ENCODE data around the gene CTNND1. TPM values are rescaled to one million over a fixed set of nuclear protein-coding genes. Genes with fewer than 3 reads are reported as not detected.

The CTNND1 gene
- total RNA-seq, 3 donors from 2014 or later = 311 to 545 (median 448) TPM

GRCh38 chr11:57741132-57742086 lies 20.2 kb upstream of the CTNND1 start, which contains the start of gene SELENOH:
TSS of gene SELENOH (plus strand) at chr11:57741491. CDS start at chr11:57741596, 105 bp downstream.
- intact Hi-C loops (cut with DNase I, micrococcal nuclease) = loop anchor here in 1 of 2 donors (5.0 kb wide), 1 partner anchor 61 kb away; no protein-coding TSS in a partner anchor
- peak; percentile 95 to 98 (median 97) for DNase-seq
- H3K36me3 ChIP-seq (ENCODE audit: low read depth) = no peaks in the 10 kb centered on the region
- no peak for TF ChIP-seq CTCF (IDR thresholded peaks at IDR 0.05)
- H3K4me1 ChIP-seq (ENCODE audit: low read depth) = peaks cover 11% of the 10 kb centered on the region
- peak; percentile 98 for ATAC-seq
- peak within 1 kb of the TSS; percentile 64 for H3K4me3 ChIP-seq
- H3K9me3 ChIP-seq = no peaks in the 10 kb centered on the region

GRCh38 chr11:57742087-57742452 lies 19.5 kb upstream of the CTNND1 start:
- DNase-seq = no peak
- no peaks in the 10 kb centered on the region for H3K36me3 ChIP-seq (ENCODE audit: low read depth)
- intact Hi-C loops (cut with DNase I, micrococcal nuclease) = loop anchor here in 1 of 2 donors (5.0 kb wide), 1 partner anchor 60 kb away; no protein-coding TSS in a partner anchor

GRCh38 chr11:57744357-57744756 lies 17.2 kb upstream of the CTNND1 start:
- DNase-seq (no peak), ATAC-seq (no peak)
- Histone ChIP-seq H3K9me3 (no peaks in the 10 kb centered on the region), H3K36me3 (ENCODE audit: low read depth) (no peaks in the 10 kb centered on the region), H3K4me3 (no peak overlapping the region), H3K4me1 (ENCODE audit: low read depth) (peaks cover 11% of the 10 kb centered on the region)
- intact Hi-C loops (cut with DNase I, micrococcal nuclease) = loop anchor here in 1 of 2 donors (5.0 kb wide), 1 partner anchor 58 kb away; no protein-coding TSS in a partner anchor
- no peak for TF ChIP-seq CTCF (IDR thresholded peaks at IDR 0.05)

More at GRCh38 chr11:57742087-57742452, 19.5 kb upstream of the CTNND1 start:
- no peak for ATAC-seq
- no peak for TF ChIP-seq CTCF (IDR thresholded peaks at IDR 0.05)
- H3K4me1 ChIP-seq (ENCODE audit: low read depth) = peaks cover 11% of the 10 kb centered on the region
- peak overlapping the region; percentile 64 for H3K4me3 ChIP-seq
- H3K9me3 ChIP-seq = no peaks in the 10 kb centered on the region

- intact Hi-C loops (cut with DNase I, micrococcal nuclease) = no loop called here
- H3K36me3 ChIP-seq (ENCODE audit: low read depth) = no peaks in the 10 kb centered on the region
Observed at GRCh38 chr11:57745206-57745605, 16.4 kb upstream of the CTNND1 start.

DNA sequence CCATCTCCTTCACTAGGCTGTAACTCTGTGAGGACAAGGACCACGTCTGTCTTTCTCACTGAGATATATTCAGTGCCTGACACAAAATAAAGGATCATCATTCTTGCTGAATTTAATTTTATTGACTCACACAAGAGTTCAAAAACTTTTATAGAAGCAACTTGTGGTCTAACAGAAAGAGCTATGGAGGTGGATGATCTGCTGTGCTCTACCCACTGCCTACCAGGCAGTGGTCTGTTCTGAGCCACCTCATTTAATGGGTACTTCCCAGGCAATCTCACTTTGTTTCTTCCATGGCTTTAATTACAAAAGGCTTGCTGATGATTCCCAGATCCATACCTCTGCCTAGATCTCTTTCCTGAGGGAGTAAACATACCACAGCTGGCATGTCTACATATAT lies 14.7 kb upstream of the CTNND1 start:
- peaks cover 8% of the 10 kb centered on the region for H3K4me1 ChIP-seq (ENCODE audit: low read depth)
- H3K9me3 ChIP-seq = no peaks in the 10 kb centered on the region
- ATAC-seq (no peak), DNase-seq (no peak)
- intact Hi-C loops (cut with DNase I, micrococcal nuclease) = no loop called here
- H3K4me3 ChIP-seq = no peak overlapping the region
- no peaks in the 10 kb centered on the region for H3K36me3 ChIP-seq (ENCODE audit: low read depth)
- no peak for TF ChIP-seq CTCF (IDR thresholded peaks at IDR 0.05)

More at GRCh38 chr11:57745206-57745605, 16.4 kb upstream of the CTNND1 start:
- no peak for ATAC-seq
- Histone ChIP-seq H3K9me3 (no peaks in the 10 kb centered on the region), H3K4me3 (no peak overlapping the region), H3K4me1 (ENCODE audit: low read depth) (peaks cover 11% of the 10 kb centered on the region)
- no peak for TF ChIP-seq CTCF (IDR thresholded peaks at IDR 0.05)
- no peak for DNase-seq
